Vagina (tissue), 2 donors: ENCODE data around the gene FREM2.

Experiments used
- POLR2A ChIP-seq, 2 donors: fragments of 450-650 bp; IDR thresholded peaks; one replicate each; pipeline ENCODE4 v1.6.1; 2017; ENCODE audit warnings: antibody characterized with exemption in 2 of 2, mild to moderate bottlenecking in 2 of 2, moderate library complexity in 2 of 2
- POLR2AphosphoS5 ChIP-seq, 2 donors: sonication (generic); formaldehyde crosslinking; IDR thresholded peaks; one replicate each; pipeline ENCODE4 v1.9.0; 2017; ENCODE audit warnings: antibody characterized with exemption in 2 of 2, mild to moderate bottlenecking in 2 of 2, low read depth in 1 of 2; ENCODE audit not compliant: insufficient read depth in 1 of 2

DNA sequence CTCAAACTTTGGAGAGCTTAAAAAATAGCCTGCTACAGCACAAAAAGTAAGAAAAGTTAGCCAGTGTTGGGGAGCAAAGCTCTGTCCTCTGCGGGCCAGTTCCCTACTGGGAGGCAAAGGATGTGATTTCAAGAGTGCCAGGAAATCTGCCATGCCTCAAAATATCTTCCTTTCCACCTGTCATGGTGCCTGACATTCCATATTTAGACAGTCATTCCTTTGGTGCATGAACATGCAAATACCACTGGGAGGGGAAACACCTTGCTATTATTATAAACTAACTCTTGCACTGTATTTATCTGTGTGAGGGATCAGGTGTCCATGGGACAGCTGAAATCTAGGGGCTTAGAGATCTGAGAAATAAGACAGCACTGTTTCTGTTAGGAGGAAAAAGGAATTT is 10.3 kb downstream of the FREM2 start:
- TF ChIP-seq POLR2AphosphoS5 (IDR thresholded peaks at IDR 0.05; ENCODE audit: insufficient read depth in 1 of 2, low read depth in 1 of 2) (no peak), POLR2A (IDR thresholded peaks at IDR 0.05) (no peak)
